Measurements from ENCODE around the gene CDC27.

Gene CDC27

GRCh38 chr17:47223460-47223859, 34.4 kb upstream of the CDC27 start:
- no peak for TF ChIP-seq FOXP2 (optimal IDR thresholded peaks at IDR 0.05; ENCODE audit: borderline replicate concordance, extremely low read depth, extremely low read length, insufficient read depth)
- TF ChIP-seq TAF1 (IDR thresholded peaks at IDR 0.05; ENCODE audit: borderline replicate concordance, insufficient read depth, low read length), result no peak
- TF ChIP-seq SIN3A (IDR thresholded peaks at IDR 0.05; ENCODE audit: borderline replicate concordance, insufficient read depth, low read length), result no peak
- TF ChIP-seq REST (IDR thresholded peaks at IDR 0.05; ENCODE audit: insufficient read depth in 1 of 2, low read depth in 2 of 2, low read length in 2 of 2), result no peak
- no peak for TF ChIP-seq POLR2AphosphoS5 (IDR thresholded peaks at IDR 0.05; ENCODE audit: low read depth, low read length)

GRCh38 chr17:47223007-47223406, 33.9 kb upstream of the CDC27 start:
- TF ChIP-seq POLR2AphosphoS5 (IDR thresholded peaks at IDR 0.05; ENCODE audit: low read depth, low read length) (no peak), TAF1 (IDR thresholded peaks at IDR 0.05; ENCODE audit: borderline replicate concordance, insufficient read depth, low read length) (no peak), FOXP2 (optimal IDR thresholded peaks at IDR 0.05; ENCODE audit: borderline replicate concordance, extremely low read depth, extremely low read length, insufficient read depth) (no peak), REST (IDR thresholded peaks at IDR 0.05; ENCODE audit: insufficient read depth in 1 of 2, low read depth in 2 of 2, low read length in 2 of 2) (no peak), SIN3A (IDR thresholded peaks at IDR 0.05; ENCODE audit: borderline replicate concordance, insufficient read depth, low read length) (no peak)

GRCh38 chr17:47222047-47222446, 33.0 kb upstream of the CDC27 start:
- TF ChIP-seq FOXP2 (optimal IDR thresholded peaks at IDR 0.05; ENCODE audit: borderline replicate concordance, extremely low read depth, extremely low read length, insufficient read depth) (no peak), TAF1 (IDR thresholded peaks at IDR 0.05; ENCODE audit: borderline replicate concordance, insufficient read depth, low read length) (no peak), SIN3A (IDR thresholded peaks at IDR 0.05; ENCODE audit: borderline replicate concordance, insufficient read depth, low read length) (no peak), REST (IDR thresholded peaks at IDR 0.05; ENCODE audit: insufficient read depth in 1 of 2, low read depth in 2 of 2, low read length in 2 of 2) (no peak), POLR2AphosphoS5 (IDR thresholded peaks at IDR 0.05; ENCODE audit: low read depth, low read length) (no peak)

- no peak for TF ChIP-seq POLR2AphosphoS5 (IDR thresholded peaks at IDR 0.05; ENCODE audit: low read depth, low read length)
- no peak for TF ChIP-seq SIN3A (IDR thresholded peaks at IDR 0.05; ENCODE audit: borderline replicate concordance, insufficient read depth, low read length)
- no peak for TF ChIP-seq TAF1 (IDR thresholded peaks at IDR 0.05; ENCODE audit: borderline replicate concordance, insufficient read depth, low read length)
- TF ChIP-seq REST (IDR thresholded peaks at IDR 0.05; ENCODE audit: insufficient read depth in 1 of 2, low read depth in 2 of 2, low read length in 2 of 2), result no peak
- no peak for TF ChIP-seq FOXP2 (optimal IDR thresholded peaks at IDR 0.05; ENCODE audit: borderline replicate concordance, extremely low read depth, extremely low read length, insufficient read depth)
Observed at GRCh38 chr17:47221154-47221553, 32.1 kb upstream of the CDC27 start.

GRCh38 chr17:47220531-47220999, 31.5 kb upstream of the CDC27 start:
- no peak for TF ChIP-seq POLR2AphosphoS5 (IDR thresholded peaks at IDR 0.05; ENCODE audit: low read depth, low read length)
- no peak for TF ChIP-seq TAF1 (IDR thresholded peaks at IDR 0.05; ENCODE audit: borderline replicate concordance, insufficient read depth, low read length)
- TF ChIP-seq SIN3A (IDR thresholded peaks at IDR 0.05; ENCODE audit: borderline replicate concordance, insufficient read depth, low read length), result no peak
- TF ChIP-seq FOXP2 (optimal IDR thresholded peaks at IDR 0.05; ENCODE audit: borderline replicate concordance, extremely low read depth, extremely low read length, insufficient read depth), result no peak
- TF ChIP-seq REST (IDR thresholded peaks at IDR 0.05; ENCODE audit: insufficient read depth in 1 of 2, low read depth in 2 of 2, low read length in 2 of 2), result no peak
